SK-N-SH (cell line): ENCODE results near the gene WDR93.

Experiments
- CTCF ChIP-seq: fragments of 200-600 bp; sonication (generic); IDR thresholded peaks from 2 replicates; pipeline ENCODE4 v1.6.1; 2017; ENCODE audit warnings: antibody characterized with exemption, mild to moderate bottlenecking, moderate library complexity
- JUND ChIP-seq: IDR thresholded peaks from 2 replicates; pipeline ENCODE4 v1.4.0; 2012
- MEF2A ChIP-seq: IDR thresholded peaks from 2 replicates; pipeline ENCODE4 v1.4.0; 2012; ENCODE audit warnings: low read depth, borderline replicate concordance
- REST ChIP-seq: IDR thresholded peaks from 2 replicates; pipeline ENCODE4 v1.6.1; 2012; ENCODE audit warnings: mild to moderate bottlenecking, low read depth, low read length, moderate library complexity
- SMC3 ChIP-seq: IDR thresholded peaks from 2 replicates; pipeline ENCODE4 v1.6.1; 2012; ENCODE audit warnings: low read depth, low read length, improper control_type of control experiment

DNA sequence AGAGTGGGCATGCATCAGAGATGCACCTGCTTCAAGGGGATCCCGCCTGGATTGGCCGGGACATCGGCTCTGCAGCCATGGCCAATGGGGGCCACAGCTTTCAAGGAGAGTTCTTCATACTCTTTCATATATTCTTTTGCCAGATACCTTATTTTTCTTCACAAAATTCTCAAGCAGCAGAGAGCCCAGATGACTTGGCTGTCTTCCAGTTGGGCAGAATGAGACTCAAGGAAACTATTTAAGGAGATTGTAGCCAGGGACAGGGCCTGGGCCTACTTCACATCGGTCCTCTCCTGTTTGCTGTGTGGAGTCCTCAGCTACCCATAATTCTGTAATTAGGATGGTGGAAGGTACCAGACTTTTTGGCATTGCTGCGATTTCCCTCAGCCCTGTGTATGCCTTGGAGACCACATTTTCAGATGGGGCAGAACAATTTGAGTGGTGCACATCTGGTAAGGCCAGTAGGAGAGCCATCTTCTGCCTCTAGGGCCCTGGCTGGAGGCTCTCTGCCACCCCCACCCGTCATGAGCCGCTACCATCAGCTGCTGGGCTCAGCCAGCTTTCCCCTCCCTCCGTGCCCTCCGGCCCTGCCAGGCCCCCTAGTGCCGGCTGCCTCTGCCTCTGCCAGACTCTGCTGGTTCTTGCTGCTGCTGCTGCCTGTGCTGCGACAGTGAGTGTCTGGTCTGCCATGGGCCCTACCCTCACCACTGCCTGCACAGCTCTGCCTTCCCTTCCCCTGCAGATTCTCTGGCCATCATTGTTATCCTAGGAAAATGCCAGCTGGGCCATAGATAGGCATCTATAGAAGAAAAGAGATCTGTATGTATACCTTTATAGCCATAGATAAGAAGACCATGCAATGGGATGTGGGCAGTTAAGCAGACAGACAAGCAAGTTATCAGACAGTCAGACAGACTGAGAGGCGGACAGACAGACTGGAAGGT lies 18.1 kb upstream of the WDR93 start:
- TF ChIP-seq MEF2A, result no peak
- TF ChIP-seq SMC3, result no peak; the same call in 1 of the 2 replicates
- no peak for TF ChIP-seq JUND
- TF ChIP-seq CTCF, result no peak
- TF ChIP-seq REST, result no peak
